Bronchial epithelial cell (primary cell): ENCODE measurements around the gene NDUFS6. TPM values are rescaled to one million over a fixed set of nuclear protein-coding genes. Genes with fewer than 3 reads are reported as not detected.

Source experiments
- DNase-seq: peaks from one replicate; pipeline ENCODE4 v3.0.0-alpha.2; 2010; ENCODE audit warnings: low read depth
- FAIRE-seq: peaks from 2 replicates; lab custom pipeline; 2011; peaks lifted over from hg19 to GRCh38; lab: Jason Lieb, UNC
- H3K27me3 ChIP-seq: 2 replicates; pipeline ENCODE4 v1.5.1; 2011; ENCODE audit warnings: low read length; ENCODE audit not compliant: control insufficient read depth, insufficient read depth
- H3K36me3 ChIP-seq: 2 replicates; pipeline ENCODE4 v1.5.1; 2011; ENCODE audit warnings: low read length; ENCODE audit not compliant: control insufficient read depth, insufficient read depth
- H3K4me3 ChIP-seq: 2 replicates; pipeline ENCODE4 v1.5.1; 2011; ENCODE audit warnings: mild to moderate bottlenecking, low read depth, low read length, control low read depth
- CTCF ChIP-seq: IDR thresholded peaks from 2 replicates; pipeline ENCODE4 v1.5.1; 2011; ENCODE audit warnings: mild to moderate bottlenecking, moderate library complexity, low read length, control low read depth, inconsistent platforms; ENCODE audit not compliant: insufficient read depth, severe bottlenecking
- total RNA-seq: library from RNA; depleted of rRNA; stranded (reverse); fragments of >200 nt; gene quantifications from 2 replicates; pipeline ENCODE4 v1.2.1, GENCODE V29; 2014

Gene NDUFS6
- 21.1 and 49.9 TPM in 2 replicates for total RNA-seq

- Histone ChIP-seq H3K36me3 (peaks cover 14% of the 10 kb centered on the region), H3K4me3 (peak within 1 kb of the TSS; percentile 92), H3K27me3 (no peaks in the 10 kb centered on the region)
- FAIRE-seq: no peak
- DNase-seq: peak; percentile 17
- TF ChIP-seq CTCF: no peak
Observed at GRCh38 chr5:1801222-1801966, at the start of gene NDUFS6. TSS of gene NDUFS6 (plus strand) at chr5:1801407. CDS start at chr5:1801418, 11 bp downstream.

- Histone ChIP-seq H3K4me3 (no peak overlapping the region), H3K36me3 (no peaks in the 10 kb centered on the region), H3K27me3 (no peaks in the 10 kb centered on the region)
- FAIRE-seq (no peak), DNase-seq (no peak)
- TF ChIP-seq CTCF: no peak
Observed at GRCh38 chr5:1751864-1752822, 49.1 kb upstream of the NDUFS6 start.

- no peak for TF ChIP-seq CTCF
- Histone ChIP-seq H3K36me3 (no peaks in the 10 kb centered on the region), H3K27me3 (no peaks in the 10 kb centered on the region), H3K4me3 (no peak overlapping the region)
- FAIRE-seq (no peak), DNase-seq (no peak)
Observed at GRCh38 chr5:1752881-1753280, 48.3 kb upstream of the NDUFS6 start.

- DNase-seq (no peak), FAIRE-seq (no peak)
- no peak for TF ChIP-seq CTCF
- Histone ChIP-seq H3K27me3 (no peaks in the 10 kb centered on the region), H3K36me3 (no peaks in the 10 kb centered on the region), H3K4me3 (no peak overlapping the region)
Observed at GRCh38 chr5:1753490-1753889, 47.7 kb upstream of the NDUFS6 start.

- no peak for TF ChIP-seq CTCF
- FAIRE-seq: no peak
- no peak overlapping the region for H3K4me3 ChIP-seq
- H3K27me3 ChIP-seq: no peaks in the 10 kb centered on the region
- no peak for DNase-seq
- no peaks in the 10 kb centered on the region for H3K36me3 ChIP-seq
Observed at GRCh38 chr5:1754531-1755220, 46.5 kb upstream of the NDUFS6 start.
